ENCODE results near the gene PRKAR2B. TPM values are rescaled to one million over a fixed set of nuclear protein-coding genes. Genes with fewer than 3 reads are reported as not detected.
A peak's percentile ranks its signal among the peaks of the same experiment; 100 is the strongest.

The PRKAR2B gene
- total RNA-seq, 3 donors from 2014 or later (not counting 1 experiment from before 2014, with no cell fraction given): 2.1 to 14.3 (median 4.0) TPM

DNA sequence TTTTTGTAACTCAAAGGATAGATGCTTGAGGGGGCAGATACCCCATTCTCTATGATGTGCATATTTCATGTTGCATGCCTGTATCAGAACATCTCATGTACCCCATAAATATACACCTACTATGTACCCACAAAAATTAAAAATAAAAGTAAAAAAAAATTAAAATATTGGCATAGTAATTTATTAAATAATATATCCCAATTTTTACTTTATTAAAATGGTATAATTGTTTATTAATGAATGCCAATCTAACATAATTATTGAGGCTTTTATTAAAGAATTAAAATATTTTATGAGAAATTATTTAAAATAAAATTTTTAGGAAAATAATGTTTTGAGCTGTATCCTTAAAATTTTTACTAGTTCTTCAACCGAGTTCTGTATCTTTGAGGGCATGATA lies 105.4 kb downstream of the PRKAR2B start:
- Mint-ChIP-seq H3K4me1 (no peaks in the 10 kb centered on the region), H3K4me3 (no peak overlapping the region), H3K36me3 (no peaks in the 10 kb centered on the region), H3K27me3 (ENCODE audit: low read depth in 2 of 2) (peaks cover 2 to 7% of the 10 kb centered on the region in 2 donors), H3K9me3 (no peaks in the 10 kb centered on the region), H3K27ac (no peak overlapping the region)
- H3K9me3 ChIP-seq (ENCODE audit: control insufficient read depth, insufficient read depth, low read length): no peaks in the 10 kb centered on the region
- TF ChIP-seq, protein P1, sequence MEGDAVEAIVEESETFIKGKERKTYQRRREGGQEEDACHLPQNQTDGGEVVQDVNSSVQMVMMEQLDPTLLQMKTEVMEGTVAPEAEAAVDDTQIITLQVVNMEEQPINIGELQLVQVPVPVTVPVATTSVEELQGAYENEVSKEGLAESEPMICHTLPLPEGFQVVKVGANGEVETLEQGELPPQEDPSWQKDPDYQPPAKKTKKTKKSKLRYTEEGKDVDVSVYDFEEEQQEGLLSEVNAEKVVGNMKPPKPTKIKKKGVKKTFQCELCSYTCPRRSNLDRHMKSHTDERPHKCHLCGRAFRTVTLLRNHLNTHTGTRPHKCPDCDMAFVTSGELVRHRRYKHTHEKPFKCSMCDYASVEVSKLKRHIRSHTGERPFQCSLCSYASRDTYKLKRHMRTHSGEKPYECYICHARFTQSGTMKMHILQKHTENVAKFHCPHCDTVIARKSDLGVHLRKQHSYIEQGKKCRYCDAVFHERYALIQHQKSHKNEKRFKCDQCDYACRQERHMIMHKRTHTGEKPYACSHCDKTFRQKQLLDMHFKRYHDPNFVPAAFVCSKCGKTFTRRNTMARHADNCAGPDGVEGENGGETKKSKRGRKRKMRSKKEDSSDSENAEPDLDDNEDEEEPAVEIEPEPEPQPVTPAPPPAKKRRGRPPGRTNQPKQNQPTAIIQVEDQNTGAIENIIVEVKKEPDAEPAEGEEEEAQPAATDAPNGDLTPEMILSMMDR (IDR thresholded peaks at IDR 0.05): no peak
- no peak overlapping the region for H3K27ac ChIP-seq (ENCODE audit: low read length)
- H3K36me3 ChIP-seq (ENCODE audit: control insufficient read depth, insufficient read depth, low read length): no peaks in the 10 kb centered on the region
- no peaks in the 10 kb centered on the region for H3K4me1 ChIP-seq (ENCODE audit: control insufficient read depth, insufficient read depth, low read length)
- intact Hi-C loops (cut with micrococcal nuclease): loop anchor here (1.0 to 5.0 kb wide), 4 partner anchors 203 to 727 kb away; no protein-coding TSS in a partner anchor
- WGBS (ENCODE audit: insufficient coverage): no CpG with 5 or more reads among the region's 1 CpG
- ATAC-seq (no peak), DNase-seq (no peak)
- no peak overlapping the region for H3K4me3 ChIP-seq (ENCODE audit: low read length)
- no peaks in the 10 kb centered on the region for H3K27me3 ChIP-seq (ENCODE audit: control insufficient read depth, insufficient read depth, low read length)

- H3K9me3 Mint-ChIP-seq: no peaks in the 10 kb centered on the region
- H3K27ac Mint-ChIP-seq: no peak overlapping the region
- no peaks in the 10 kb centered on the region for H3K4me1 Mint-ChIP-seq
- no peaks in the 10 kb centered on the region for H3K36me3 Mint-ChIP-seq
- no peak overlapping the region for H3K4me3 ChIP-seq (ENCODE audit: low read length)
- H3K4me3 Mint-ChIP-seq: no peak overlapping the region
- DNase-seq: peak; percentile 67 to 90
- no peaks in the 10 kb centered on the region for H3K36me3 ChIP-seq (ENCODE audit: control insufficient read depth, insufficient read depth, low read length)
- no peaks in the 10 kb centered on the region for H3K4me1 ChIP-seq (ENCODE audit: control insufficient read depth, insufficient read depth, low read length)
- no peaks in the 10 kb centered on the region for H3K9me3 ChIP-seq (ENCODE audit: control insufficient read depth, insufficient read depth, low read length)
- TF ChIP-seq, protein P1 (IDR thresholded peaks at IDR 0.05): peak; percentile 91
- peaks cover 2 to 7% of the 10 kb centered on the region in 2 donors for H3K27me3 Mint-ChIP-seq (ENCODE audit: low read depth in 2 of 2)
- peak; percentile 77 to 83 (median 79) for ATAC-seq
- intact Hi-C loops (cut with micrococcal nuclease): loop anchor here (1.0 to 2.0 kb wide), 2 partner anchors 204 to 357 kb away; no protein-coding TSS in a partner anchor
- no peaks in the 10 kb centered on the region for H3K27me3 ChIP-seq (ENCODE audit: control insufficient read depth, insufficient read depth, low read length)
- no peak overlapping the region for H3K27ac ChIP-seq (ENCODE audit: low read length)
- WGBS (ENCODE audit: insufficient coverage): 0% methylated on average over 1 of the region's 4 CpGs
These were observed 106.0 kb downstream of the PRKAR2B start for GRCh38 chr7:107150375-107151073.

DNA sequence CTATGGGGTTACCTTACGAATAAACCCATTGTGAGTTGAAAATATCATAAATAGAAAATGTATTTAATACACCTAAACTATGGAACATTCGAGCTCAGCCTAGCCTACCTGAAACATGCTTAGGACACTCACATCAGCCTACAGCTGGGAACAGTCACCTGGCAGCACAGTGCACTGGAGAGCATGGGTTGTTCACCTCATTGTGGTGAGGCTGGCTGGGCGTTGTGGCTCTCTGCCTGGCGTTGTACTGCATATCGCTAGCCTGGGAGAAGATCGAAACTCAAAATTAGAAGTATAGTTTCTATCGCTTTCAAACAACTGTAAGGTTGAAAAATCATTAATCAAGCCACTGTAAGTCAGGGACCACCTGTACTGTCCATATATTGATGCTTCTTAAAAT lies 107.0 kb downstream of the PRKAR2B start:
- no peaks in the 10 kb centered on the region for H3K9me3 ChIP-seq (ENCODE audit: control insufficient read depth, insufficient read depth, low read length)
- no peak overlapping the region for H3K27ac Mint-ChIP-seq
- WGBS (ENCODE audit: insufficient coverage): 87% methylated on average over 6 of the region's 7 CpGs
- no peak overlapping the region for H3K4me3 ChIP-seq (ENCODE audit: low read length)
- H3K27me3 Mint-ChIP-seq (ENCODE audit: low read depth in 2 of 2): peaks cover 2 to 7% of the 10 kb centered on the region in 2 donors
- intact Hi-C loops (cut with micrococcal nuclease): loop anchor here (2.0 kb wide), 1 partner anchor 205 kb away; no protein-coding TSS in a partner anchor
- no peak overlapping the region for H3K27ac ChIP-seq (ENCODE audit: low read length)
- H3K36me3 Mint-ChIP-seq: no peaks in the 10 kb centered on the region
- H3K9me3 Mint-ChIP-seq: no peaks in the 10 kb centered on the region
- TF ChIP-seq, protein P1 (IDR thresholded peaks at IDR 0.05): no peak
- no peak for DNase-seq
- no peak overlapping the region for H3K4me3 Mint-ChIP-seq
- H3K4me1 Mint-ChIP-seq: no peaks in the 10 kb centered on the region
- ATAC-seq: no peak
- H3K4me1 ChIP-seq (ENCODE audit: control insufficient read depth, insufficient read depth, low read length): no peaks in the 10 kb centered on the region
- no peaks in the 10 kb centered on the region for H3K36me3 ChIP-seq (ENCODE audit: control insufficient read depth, insufficient read depth, low read length)
- H3K27me3 ChIP-seq (ENCODE audit: control insufficient read depth, insufficient read depth, low read length): no peaks in the 10 kb centered on the region
